GM19372 (cell line): Measurements from ENCODE around the gene CHCHD3.
"Not testable (repeated sequence)": the region's sequence is repeated elsewhere in the genome, so short reads cannot be mapped to it uniquely, and the experiment has no call there.

ENCODE experiments used
- ATAC-seq: cut with Tn5 transposase; IDR thresholded peaks from one replicate; pipeline ENCODE4 v1.9.1; 2021; ENCODE audit warnings: mild to moderate bottlenecking, low read depth, moderate library complexity; ENCODE audit not compliant: unreplicated experiment

CHCHD3 gene

DNA sequence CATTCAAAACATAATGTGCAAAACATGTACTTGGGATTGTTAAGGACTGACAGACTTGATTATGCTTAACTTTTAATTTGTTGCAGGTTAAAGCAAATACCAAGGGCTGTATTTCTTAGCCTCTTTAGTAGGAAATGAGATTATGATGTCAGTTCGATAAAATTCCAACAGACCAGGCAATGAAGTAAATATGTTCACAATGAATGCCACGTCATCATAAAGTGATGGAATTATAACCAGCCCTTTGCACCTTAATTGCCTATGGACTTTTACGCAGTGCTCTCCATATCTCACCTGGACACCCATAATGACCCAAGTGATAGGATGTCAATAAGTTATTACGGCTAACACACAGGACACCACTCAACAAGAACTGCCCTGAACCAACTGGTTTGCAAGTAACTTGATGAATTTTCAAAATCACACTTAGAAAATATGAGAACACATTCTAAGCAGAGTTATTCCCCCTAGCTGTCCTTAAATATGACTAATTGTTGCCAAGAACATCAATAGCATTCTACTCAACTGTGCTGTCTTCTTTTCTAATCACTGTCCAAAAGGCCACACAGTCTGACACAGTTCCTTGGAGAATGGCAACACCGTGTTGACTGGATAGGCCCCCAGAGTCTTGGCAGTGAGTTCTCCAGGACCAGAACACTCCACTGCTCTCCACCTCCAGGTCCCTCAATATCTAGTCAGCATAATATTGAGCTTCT, 115.0 kb downstream of the CHCHD3 start:
- no peak for ATAC-seq

DNA sequence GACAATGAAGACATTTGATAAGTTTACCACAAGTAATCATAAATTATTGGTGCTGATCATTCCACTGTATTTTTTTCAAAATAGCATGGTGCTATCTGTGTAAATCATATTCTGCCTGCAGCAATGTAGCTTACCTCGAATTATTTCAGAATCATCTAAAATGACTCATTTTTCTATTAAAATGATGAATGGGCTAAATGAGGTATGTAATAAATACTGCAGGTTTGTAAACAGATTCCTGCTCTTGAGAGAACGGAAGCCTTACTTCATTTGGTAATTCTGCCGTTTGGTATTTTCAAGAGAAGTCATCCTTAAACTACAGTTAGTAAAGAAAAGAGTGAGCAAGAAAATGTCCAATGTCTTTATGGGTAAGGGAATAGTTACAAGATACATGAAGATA, 115.9 kb downstream of the CHCHD3 start:
- ATAC-seq, result no peak

DNA sequence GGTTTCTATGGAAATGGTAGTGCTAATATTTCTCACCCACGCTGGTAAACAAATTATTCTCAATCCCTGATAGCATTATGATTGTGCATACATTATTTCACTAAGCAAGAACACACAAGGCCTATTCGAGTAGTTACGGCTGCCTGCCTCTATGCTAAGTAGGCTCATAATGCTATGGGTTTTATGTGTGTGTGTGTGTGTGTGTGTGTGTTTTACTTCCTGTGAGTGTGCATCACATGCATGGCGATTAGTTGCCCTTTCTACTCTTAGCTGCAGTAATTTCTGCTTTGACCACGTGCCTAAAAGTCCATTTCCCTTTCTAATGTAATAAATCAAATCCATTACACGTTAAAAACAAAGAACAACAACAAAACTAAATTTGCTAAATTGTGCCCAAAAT, 117.0 kb downstream of the CHCHD3 start:
- ATAC-seq, result no peak

DNA sequence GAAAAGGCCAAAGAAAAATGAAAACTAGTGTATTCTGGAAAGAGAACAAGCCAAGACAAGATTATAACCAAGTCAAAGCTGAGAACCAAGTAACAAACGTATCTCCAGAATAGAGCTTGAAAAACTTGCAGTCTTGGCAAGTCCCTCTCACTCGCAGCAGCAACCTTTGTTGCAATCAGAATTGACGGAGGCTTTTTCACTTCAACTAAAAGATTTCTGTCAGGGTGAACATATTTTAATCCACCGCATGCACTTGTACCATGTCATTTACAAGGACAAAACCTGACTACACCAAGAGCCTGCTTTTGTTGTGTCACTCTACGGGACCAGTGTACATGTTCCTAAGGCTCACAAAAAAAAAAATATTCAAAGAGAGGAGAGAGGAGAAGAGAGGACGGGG, 122.0 kb downstream of the CHCHD3 start:
- ATAC-seq, result no peak

DNA sequence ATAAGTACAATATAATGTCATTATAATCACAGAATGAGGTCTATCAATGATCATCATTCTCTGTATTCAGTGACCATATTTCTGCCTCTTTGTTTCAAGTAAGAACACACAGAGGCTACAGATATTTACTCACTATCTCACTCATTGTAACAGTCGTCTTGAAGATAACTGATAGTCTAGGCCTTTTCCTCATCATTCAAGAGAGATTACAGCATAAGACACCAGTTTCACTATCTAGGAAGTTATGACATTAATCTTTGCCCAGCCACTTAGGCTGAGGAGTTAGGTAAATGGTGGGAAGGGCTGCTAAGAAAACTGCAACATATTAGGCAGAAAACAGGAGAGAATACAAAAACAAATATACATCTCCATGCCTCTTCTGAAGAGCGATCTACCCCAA, 125.3 kb downstream of the CHCHD3 start:
- no peak for ATAC-seq

DNA sequence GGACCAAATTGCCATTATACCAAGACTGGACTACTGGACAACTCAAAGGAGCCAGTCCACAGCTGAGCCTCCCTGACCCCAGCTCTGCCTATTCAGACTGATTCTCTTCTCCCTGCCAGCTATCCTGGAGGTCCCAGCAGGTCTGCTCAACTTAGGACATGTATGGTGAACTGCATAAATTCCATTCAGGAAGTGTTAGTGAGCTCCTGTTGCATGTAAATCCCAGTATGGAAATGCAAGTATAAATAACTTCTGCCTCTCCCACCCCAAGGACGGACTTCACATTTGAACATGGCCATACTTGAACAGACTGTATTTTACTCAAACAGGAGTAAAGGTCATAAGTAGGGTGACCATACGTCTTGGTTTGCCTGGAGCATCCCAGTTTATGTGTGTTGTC, 128.4 kb downstream of the CHCHD3 start:
- no peak for ATAC-seq

DNA sequence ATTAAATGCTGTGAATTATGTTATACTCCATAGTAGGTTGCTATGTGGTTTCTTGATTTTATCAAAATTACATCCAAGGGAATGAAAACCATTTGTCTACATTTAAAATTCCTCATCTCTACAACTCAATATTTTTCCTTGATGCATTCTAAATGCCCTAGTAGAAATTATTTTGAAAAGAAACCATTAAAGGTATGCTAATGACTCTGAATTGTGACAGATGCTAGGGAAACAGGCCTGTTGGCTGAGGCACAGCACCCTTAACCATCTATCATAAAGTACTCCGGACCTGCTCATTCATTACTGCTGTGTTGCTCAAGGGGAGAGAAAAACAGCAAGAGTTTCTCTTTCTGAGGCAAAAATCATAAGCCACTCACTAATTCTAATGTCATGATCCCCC, 131.2 kb downstream of the CHCHD3 start:
- no peak for ATAC-seq

DNA sequence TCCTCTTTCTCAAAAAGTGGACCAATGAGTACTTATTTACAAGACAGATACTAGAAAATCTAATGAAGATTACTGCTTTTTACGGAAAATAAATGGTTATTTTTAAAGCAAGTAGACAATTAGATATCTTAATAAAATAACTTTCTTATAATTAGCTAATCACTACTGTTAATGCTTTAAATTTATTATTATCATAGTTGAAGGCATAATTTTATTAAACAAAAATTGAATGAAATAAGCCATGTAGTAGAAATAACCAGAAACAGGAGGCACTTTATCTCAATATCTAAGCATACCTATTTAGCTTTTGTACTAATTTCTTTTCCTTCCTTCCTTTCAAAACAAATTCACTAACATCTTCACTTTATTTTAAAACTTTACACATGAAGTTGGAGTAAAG, 134.9 kb downstream of the CHCHD3 start:
- ATAC-seq, result no peak

DNA sequence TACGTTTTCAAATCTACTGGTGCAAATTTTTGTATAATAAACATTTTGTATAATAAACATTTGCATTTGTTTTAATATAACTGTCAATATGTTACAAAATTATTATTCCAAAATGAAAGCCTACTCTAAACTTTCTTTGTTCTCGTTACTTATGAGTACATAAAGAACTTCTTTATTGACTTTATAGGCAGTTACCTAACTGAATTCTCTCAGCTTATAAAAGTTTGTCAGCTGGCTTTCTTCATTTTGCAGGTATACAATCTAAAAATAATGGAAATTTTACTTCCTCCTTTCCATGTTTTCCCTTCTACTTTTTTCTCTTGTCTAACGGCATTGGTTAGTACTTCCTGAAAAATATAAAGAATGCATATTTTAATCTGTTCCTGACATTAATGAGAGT, 137.1 kb downstream of the CHCHD3 start:
- no peak for ATAC-seq

DNA sequence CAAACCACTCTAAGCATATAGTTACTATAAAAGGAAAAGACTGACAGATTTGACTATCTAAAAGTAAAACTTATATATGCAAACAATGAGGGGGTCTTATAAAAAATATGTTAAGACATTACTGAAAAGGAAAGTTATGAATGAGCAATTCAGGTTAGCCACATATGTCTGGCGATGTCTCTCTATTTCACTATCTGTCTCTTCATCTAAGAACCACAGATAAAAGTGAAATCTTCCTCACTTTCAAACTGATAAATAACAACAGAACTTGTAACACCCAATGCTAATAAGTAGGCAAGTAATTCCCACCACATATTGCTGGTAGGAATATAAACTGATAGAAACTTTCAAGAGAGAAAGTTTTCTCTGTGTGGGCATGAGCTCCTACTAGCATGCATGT, 138.2 kb downstream of the CHCHD3 start:
- no peak for ATAC-seq

DNA sequence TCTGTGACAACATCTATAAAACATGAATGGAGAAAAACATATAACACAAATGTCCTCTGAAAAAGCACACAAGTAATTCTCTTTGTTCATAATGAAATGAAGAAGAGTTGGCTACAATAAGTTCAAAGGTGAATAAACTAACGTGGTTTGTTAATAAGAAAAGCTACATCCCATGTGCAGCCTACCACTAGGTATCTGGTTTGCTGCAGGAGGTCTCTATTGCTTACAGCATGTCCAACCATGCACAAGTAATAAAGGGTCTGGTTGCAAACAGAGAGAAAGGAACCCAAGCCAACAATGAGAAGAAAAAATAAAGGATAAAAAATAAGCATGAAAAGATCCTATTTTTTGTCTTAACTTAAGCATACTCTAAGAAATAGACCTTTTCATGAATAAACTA, 139.2 kb downstream of the CHCHD3 start:
- ATAC-seq, result no peak

DNA sequence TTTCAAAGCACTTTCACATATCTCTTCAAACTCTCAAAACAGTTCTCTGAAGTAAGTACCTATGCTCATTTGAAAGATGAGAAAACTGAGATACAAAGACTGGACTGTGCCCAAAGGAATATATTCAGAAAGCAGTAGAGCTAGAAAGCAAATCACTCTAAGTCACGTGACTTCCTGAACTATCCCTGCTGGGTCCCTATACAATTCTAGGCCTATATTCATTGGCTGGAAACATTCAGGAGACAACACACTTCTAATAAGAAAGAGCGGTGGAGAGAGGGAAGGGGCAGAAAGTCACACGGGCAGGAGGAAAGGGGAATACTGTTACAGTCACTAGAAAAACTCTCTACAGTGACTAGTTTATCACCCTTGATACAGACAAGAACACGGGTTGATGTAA, 140.0 kb downstream of the CHCHD3 start:
- ATAC-seq, result no peak

DNA sequence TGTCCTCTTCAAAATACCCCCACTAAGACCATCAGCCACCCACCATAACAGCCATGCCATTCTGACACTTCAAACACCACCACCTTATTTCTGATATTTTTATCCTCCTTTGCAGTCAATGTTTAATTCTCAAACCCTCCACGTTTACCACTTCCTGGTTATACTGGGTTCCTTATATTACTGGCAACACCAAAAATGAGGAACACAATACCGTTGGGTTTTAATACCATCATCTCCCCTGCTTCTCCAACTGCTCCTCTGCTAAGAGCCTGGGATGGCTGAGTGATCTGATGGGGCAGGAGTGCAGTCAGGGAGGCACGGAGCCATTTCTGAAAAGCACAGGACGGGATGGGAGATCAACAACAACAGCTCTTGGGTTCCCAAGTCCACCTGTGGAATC, 140.5 kb downstream of the CHCHD3 start:
- no peak for ATAC-seq

DNA sequence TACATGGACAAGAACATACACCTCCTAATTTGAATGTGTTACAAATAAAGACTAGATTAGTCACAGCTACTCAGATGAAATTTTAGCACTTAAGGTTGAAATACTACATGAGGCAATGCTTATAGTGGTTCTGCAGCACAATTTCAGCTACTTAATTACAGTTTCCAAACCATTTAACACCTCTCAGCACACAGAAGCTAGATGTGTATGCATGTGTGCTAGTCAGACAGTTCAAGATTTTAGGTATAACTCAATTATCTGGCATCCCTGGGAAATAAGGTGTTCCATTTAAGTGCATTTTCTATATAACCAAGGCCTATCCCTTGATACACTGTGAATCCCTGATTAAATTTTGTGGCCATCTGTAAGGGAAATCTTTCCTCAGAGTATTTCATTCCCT, 141.8 kb downstream of the CHCHD3 start:
- no peak for ATAC-seq

DNA sequence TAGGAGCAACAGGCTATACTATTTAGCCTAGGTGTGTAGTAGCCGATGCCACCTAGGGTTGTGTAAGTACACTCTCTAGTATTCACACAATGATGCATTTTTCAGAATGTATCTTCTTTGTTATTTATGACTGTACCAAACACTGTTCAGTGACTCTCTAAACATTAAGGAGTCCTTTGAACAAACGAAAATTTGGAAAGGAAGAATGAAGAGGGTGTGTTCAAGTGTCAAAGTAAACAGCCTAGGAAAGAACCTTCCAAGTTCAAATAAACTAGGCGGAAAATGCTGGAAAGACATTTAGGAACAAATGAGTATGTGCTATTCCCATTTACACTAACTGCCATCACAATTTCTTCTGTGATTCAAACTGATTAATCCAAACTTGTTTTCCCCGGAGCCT, 142.4 kb downstream of the CHCHD3 start:
- no peak for ATAC-seq

DNA sequence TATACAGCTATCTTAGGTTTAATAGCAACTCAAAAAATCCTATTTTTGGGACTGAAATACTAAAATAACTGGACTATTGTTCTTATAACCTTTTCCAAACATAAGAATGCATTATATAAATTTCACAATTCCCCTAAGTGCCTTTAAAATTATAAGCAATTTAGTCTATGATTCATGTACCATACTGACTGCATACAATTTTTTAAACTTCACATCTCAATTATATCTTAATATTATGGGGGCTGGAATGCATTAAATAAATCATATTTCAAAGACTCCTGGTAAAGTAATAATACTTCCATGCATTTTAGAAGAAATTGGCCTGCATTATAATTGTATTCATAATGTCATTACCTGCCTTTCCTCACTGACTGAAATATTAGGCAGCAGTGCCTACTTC, 144.6 kb downstream of the CHCHD3 start:
- no peak for ATAC-seq

DNA sequence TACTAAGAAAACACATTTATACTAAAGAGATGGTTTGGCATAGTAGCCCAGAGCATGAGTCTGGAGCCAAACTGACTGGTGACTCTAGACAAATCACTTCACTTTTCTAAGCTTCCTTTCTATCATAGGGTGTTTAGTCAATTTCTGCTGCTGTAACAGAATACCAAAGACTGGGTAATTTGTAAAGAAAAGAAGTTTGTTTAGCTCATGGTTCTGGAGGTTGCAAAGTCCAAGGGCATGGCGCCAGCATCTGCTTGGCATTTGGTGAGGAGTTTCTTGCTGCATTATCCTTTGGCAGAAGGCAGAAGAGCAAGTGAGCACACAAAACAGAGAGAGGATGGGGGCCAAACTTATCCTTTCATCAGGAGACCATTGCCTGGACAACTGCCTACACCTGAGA, 146.3 kb downstream of the CHCHD3 start:
- no peak for ATAC-seq

DNA sequence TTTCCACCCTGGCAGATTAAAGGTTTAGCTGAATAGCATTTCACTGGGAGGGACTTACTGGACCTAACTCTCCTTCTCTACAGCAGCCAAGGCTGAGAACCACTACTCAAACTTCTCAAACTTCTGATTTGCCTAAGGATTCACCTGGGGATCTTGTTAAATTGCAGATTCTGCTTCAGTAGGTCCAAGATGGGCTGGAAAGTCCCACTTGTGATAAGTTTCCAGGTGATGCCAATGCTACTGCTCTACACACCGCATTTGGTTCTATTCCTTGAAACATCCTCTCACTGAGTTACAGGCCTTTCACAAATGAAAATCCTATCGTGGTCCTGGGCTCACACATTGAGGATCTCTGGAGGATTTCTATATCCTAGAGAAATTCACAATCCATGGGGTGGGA, 147.9 kb downstream of the CHCHD3 start:
- no peak for ATAC-seq

DNA sequence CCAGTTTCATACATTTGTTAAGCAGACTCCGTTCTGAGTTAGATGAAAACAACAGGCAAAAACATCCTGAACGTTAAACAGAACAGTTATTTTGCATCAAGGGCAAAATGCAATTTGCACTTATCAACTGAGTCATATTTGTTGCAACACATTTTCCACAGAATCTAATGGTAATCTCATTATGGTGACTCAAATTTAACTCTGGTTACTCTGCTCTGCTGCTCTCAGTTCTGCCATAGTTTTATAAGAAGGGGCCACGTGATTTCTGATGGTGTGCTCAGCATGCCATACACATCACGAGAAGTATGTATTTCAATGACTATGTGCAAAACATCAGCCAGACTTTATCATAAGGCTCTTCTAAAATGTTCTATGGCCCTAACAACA, 148.8 kb downstream of the CHCHD3 start:
- ATAC-seq, result no peak

DNA sequence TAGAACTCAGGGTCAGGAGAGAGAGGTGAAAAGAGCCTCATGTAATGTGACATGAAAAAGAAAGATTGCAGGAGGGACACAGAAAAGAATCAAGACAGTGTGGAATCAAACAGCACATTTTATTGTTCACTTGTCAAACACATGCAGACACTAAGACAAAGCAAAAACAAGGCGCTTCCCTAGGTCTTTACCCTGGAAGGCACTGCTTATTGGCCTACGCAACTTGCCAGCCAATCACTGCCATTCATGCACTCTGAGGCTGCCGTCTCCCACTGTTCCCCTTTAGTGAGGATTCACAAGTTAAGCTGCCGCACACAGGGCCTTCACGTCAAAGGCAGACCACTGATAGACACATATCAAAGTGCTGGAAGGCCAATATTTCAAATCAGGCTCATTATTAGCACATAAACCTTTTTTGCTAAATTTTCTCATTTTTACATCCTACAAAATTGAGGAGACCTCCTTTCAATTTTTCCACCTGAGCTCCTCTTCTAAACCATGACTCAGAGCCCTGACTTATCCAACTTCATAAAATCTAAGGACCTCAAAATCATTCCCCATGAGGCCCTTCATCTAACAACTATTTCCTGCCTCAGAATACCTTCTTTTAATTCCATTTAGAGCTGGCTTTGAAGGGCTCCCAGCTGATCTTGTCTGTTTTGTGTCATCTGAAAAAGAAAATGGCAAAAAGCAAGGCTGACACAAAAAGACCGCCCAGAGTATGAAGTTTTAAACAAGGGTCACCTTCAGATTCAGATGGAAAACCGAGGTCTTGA, 149.4 kb downstream of the CHCHD3 start:
- ATAC-seq, result no peak

DNA sequence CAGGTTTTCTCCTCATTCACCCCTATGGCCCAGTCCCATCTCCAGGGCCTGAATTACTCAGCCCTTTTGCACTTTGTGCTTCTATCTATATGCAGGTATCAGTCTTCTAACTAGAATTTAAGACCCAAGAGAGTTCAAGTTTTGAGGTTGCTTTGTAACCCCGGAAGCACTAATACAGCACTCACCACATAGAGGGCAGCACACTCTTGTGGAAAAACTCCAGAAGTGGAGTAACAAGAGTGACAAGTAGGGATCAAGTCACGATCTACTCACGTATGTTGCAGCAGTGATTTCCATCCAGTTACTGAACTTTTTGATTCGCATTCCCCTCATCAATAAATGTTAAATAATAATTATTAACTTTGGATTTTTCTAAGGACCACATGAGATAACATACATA, 151.0 kb downstream of the CHCHD3 start:
- no peak for ATAC-seq

DNA sequence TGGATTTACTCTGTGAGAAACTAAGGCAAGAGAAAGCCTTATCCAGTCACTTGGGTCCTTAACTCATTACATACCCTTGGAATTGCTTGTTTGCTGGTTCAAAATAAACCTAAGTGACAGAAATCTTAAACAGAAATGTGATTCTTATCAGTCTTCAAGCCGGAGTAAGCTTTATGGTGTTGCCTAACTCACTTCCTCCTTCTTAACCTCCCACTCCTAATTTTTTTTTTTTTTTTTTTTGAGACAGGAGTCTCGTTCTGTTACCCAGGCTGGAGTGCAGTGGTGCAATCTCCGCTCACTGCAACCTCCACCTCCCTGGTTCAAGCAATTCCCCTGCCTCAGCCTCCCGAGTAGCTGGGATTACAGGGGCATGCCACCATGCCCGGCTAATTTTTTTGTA, 151.9 kb downstream of the CHCHD3 start:
- ATAC-seq, result not testable (repeated sequence)
